H1 (cell line): Measurements from ENCODE around the gene GALNT18. TPM values are rescaled to one million over a fixed set of nuclear protein-coding genes. Genes with fewer than 3 reads are reported as not detected.

Source experiments
- CHD1 ChIP-seq: IDR thresholded peaks from 2 replicates; pipeline ENCODE4 v1.6.1; 2012; ENCODE audit warnings: low read depth, low read length, improper control_type of control experiment
- CHD7 ChIP-seq: fragments of 300-600 bp; sonication (generic); IDR thresholded peaks from 2 replicates; pipeline ENCODE4 v1.7.1; 2012; ENCODE audit warnings: low read length, moderate library complexity, mild to moderate bottlenecking, inconsistent platforms; ENCODE audit not compliant: insufficient replicate concordance
- SUZ12 ChIP-seq: fragments of 200-600 bp; sonication (generic); IDR thresholded peaks from 2 replicates; pipeline ENCODE4 v1.6.1; 2012; ENCODE audit warnings: mild to moderate bottlenecking, inconsistent platforms, low read length, moderate library complexity, mixed read lengths
- TAF1 ChIP-seq: IDR thresholded peaks from 2 replicates; pipeline ENCODE4 v1.6.1; 2011; ENCODE audit warnings: mild to moderate bottlenecking, low read depth, low read length
- polyA plus RNA-seq, 7 experiments: library from polyadenylated mRNA; depleted of rRNA in 3 of 7; stranded (reverse) in 5 of 7; unstranded in 2 of 7; fragments of >200 nt in 5 of 7; fragments of 200-250 nt in 2 of 7; gene quantifications; 1 replicate in 5 of 7; 2 replicates in 1 of 7; 4 replicates in 1 of 7; pipeline versions ENCODE4 v1.2.1 to v1.2.3, GENCODE V29; 2011 to 2013; ENCODE audit warnings: missing spikeins in 2 of 7, mixed read lengths in 2 of 7
- total RNA-seq: library from RNA; stranded (reverse); fragmentation: NEBNext Ultra II Directional; extraction: Animal tissue kit (Norgen Biotek cat#: 25700); gene quantifications from 2 replicates; pipeline ENCODE4 v1.2.1, GENCODE V29; 2021
- TF ChIP-seq, protein P1 (sequence below): IDR thresholded peaks from 2 replicates; pipeline ENCODE4 v1.6.1; 2011; ENCODE audit warnings: low read depth, mild to moderate bottlenecking, low read length; ENCODE audit not compliant: insufficient read depth
- TF ChIP-seq, protein P2 (sequence below): IDR thresholded peaks from 2 replicates; pipeline ENCODE4 v1.6.1; 2012; ENCODE audit warnings: inconsistent platforms

Gene GALNT18
- total and polyA plus RNA-seq, 2 of the 8 experiments (the other 6 are each of a cell fraction or from before 2014, with no cell fraction given): 6.0 to 9.4 TPM

GRCh38 chr11:11391796-11392463 is 229.9 kb downstream of the GALNT18 start (continued):
- TF ChIP-seq CHD7: no peak
- TF ChIP-seq, protein P1, sequence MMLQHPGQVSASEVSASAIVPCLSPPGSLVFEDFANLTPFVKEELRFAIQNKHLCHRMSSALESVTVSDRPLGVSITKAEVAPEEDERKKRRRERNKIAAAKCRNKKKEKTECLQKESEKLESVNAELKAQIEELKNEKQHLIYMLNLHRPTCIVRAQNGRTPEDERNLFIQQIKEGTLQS: no peak
- TF ChIP-seq TAF1: no peak
- TF ChIP-seq, protein P2, sequence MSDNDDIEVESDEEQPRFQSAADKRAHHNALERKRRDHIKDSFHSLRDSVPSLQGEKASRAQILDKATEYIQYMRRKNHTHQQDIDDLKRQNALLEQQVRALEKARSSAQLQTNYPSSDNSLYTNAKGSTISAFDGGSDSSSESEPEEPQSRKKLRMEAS: no peak
- no peak for TF ChIP-seq CHD1
- TF ChIP-seq SUZ12: no peak
